T47D (cell line): Measurements from ENCODE around the gene DCDC2B.
"Not testable (repeated sequence)": the region's sequence is repeated elsewhere in the genome, so short reads cannot be mapped to it uniquely, and the experiment has no call there.

Experiments
- DNase-seq, 2 experiments: peaks; one replicate each; pipeline versions ENCODE4 v3.0.0 to v3.0.0-alpha.2; 2011 to 2012; ENCODE audit warnings: low read depth in 1 of 2, low spot score in 1 of 2
- JUND ChIP-seq: IDR thresholded peaks from 2 replicates; pipeline ENCODE4 v1.6.1; 2012; ENCODE audit warnings: low read depth
- in situ Hi-C: cut with HindIII; loops from 2 replicates; pipeline ENCODE4 v1.10.0; 2016; ENCODE audit warnings: low sequenced_read_pairs, low pct_unique_long_range_greater_than_20kb

The DCDC2B gene

GRCh38 chr1:32242341-32242851 lies 33.5 kb downstream of the DCDC2B start:
- DNase-seq = no peak
- in situ Hi-C loops = no loop called here
- TF ChIP-seq JUND = no peak

DNA sequence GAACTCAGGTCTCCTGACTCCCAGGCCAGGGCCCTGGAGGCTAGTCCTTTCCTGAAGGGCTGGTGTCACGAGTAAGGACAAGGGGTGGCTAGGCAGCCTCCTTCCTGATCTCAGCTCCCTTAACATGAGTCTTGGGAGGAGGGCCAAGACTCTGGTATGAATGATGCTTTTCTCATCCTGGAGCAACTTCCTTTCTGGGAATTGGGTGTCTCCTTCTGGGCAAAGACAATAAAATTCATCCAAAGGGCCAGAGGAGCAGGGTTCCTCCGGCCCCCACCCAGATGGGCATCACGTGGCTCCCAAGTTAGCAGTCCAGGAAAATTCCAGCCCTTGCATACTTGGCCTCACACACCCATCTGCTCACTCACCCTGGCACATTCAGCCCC lies 38.0 kb downstream of the DCDC2B start, which contains the start of gene FAM167B:
Gene FAM167B (plus strand): TSS at position 335 of the 386 bp plus-strand sequence. CDS start 200 bp downstream, outside the sequence.
- no peak for DNase-seq
- TF ChIP-seq JUND = no peak
- in situ Hi-C loops = no loop called here

DNA sequence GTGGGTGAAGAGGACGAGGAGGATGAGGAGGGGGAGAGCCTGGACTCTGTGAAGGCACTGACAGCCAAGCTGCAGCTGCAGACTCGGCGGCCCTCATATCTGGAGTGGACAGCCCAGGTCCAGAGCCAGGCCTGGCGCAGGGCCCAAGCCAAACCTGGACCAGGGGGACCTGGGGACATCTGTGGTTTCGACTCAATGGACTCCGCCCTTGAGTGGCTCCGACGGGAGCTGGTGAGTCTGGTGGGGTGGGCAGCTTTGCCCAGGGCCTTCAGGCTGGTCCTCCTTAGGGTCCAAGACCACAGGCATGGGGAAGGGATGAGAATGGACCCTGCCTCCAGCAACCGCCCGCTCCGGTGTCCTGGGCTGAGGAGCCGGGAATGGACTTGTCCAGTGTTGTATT lies 38.6 kb downstream of the DCDC2B start:
- TF ChIP-seq JUND = no peak
- DNase-seq = no peak
- in situ Hi-C loops = no loop called here

GRCh38 chr1:32247983-32248889 lies 39.3 kb downstream of the DCDC2B start:
- peak; percentile 53 to 65 for DNase-seq
- no peak for TF ChIP-seq JUND

GRCh38 chr1:32249831-32250525 lies 41.1 kb downstream of the DCDC2B start:
- in situ Hi-C loops = no loop called here
- no peak for DNase-seq
- no peak for TF ChIP-seq JUND

More at GRCh38 chr1:32247983-32248889, 39.3 kb downstream of the DCDC2B start:
- in situ Hi-C loops = no loop called here

DNA sequence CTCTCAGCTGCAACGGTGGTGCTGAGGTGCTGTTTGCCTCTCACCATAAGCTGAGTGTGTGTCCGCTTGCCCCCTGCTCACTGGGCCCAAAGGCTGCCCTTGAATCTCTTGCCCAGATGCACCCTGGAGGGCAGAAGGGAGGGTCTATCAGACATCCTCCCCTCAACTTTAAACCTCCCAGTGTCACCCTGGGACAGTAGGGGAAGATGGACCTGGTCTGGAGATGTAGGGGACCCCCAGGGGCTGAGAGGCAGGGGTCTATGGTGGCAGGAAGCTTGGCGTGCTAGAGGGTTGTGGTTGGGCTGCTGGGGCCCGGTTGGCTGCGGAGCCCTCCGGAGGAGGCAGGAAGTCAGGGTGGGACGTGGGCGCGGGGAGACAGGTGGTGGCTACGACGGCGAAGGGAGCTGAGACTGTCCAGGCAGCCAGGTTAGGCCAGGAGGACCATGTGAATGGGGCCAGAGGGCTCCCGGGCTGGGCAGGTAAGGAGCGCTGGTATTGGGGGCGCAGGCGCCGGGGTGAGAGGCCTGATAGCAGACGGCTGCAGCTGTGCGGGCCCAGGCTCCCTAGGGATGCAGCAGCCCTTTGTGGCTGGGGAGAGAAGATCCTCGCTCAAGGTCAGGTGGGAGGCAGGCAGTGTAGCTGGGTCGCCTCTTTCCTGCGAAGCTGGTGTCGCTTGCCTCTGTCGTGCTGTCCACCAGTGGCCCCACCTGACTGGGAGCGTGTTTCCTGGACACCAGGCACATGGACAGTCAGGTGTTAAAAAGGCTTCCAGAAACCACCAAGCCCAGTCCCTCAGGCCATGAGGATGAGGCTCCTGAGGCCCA lies 42.2 kb downstream of the DCDC2B start, which contains the start of gene LCK:
Gene LCK (plus strand): TSS at position 373 of the 824 bp plus-strand sequence. CDS start 23,065 bp downstream, outside the sequence.
- TF ChIP-seq JUND = no peak
- DNase-seq = no peak
- in situ Hi-C loops = no loop called here

DNA sequence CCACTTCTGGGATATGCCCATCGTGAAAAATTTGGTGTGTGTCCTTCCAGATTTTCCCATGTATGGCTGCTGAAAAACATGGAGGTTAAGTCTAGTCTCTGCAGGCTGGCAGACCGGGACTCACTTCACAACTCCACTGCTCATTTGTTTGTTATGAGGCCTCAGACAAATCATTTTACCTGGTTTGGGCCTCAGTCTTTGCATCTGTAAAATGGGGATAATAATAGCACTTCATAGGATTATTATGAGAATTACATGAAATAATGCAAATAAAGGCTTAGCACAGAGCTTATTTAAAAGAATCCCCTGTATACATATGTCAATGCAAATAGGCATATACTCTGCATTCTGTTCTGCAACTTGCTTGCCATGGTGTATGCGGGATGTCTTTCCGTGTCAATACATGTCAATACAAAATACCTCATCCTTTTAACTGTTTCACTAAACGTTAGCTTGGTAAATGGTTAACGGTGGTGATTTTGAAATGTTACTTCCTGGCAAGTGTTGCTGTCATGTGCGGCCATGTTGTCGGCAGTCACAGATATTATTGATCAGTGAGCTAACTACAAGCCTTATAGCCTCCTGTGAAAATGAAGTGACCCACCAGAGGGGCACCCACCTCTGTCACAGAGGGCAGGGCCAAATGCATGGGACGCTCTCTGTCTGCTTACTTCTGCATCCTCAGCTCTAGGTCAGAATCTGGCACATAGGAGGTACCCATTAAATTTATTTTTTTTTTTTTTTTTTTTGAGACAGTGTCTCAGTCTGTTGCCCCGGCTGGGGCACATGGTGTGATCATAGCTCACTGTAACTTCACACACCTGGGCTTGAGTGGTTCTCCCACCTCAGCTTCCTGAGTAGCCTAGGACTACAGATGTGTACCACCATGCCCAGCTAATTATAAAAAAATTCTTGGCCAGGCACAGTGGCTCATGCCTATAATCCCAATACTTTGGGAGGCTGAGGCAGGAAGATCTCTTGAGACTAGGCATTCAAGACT lies 46.5 kb downstream of the DCDC2B start:
- DNase-seq = no peak
- in situ Hi-C loops = no loop called here
- TF ChIP-seq JUND = no peak

GRCh38 chr1:32256473-32257226 lies 47.8 kb downstream of the DCDC2B start:
- DNase-seq = no peak
- TF ChIP-seq JUND = no peak
- in situ Hi-C loops = no loop called here

GRCh38 chr1:32257227-32257508 lies 48.3 kb downstream of the DCDC2B start:
- no peak for TF ChIP-seq JUND
- in situ Hi-C loops = no loop called here
- no peak for DNase-seq

DNA sequence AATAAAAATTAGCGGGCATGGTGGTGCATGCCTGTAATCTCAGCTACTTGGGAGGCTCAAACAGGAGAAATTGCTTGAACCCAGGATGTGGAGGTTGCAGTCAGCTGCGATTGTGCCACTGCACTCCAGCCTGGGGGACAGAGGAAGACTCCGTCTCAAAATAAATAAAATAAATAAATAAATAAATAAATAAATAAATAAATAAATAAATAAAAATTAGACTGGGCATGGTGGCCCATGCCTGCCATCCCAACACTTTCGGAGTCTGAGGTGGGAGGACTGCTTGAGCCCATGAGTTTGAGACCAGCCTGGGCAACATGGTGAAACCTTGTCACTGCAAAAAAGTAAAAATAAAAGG lies 54.3 kb downstream of the DCDC2B start:
- in situ Hi-C loops, DNase-seq: not testable (repeated sequence)

- in situ Hi-C loops = no loop called here
- no peak for TF ChIP-seq JUND
Observed at GRCh38 chr1:32263744-32264143, 54.9 kb downstream of the DCDC2B start.

More at GRCh38 chr1:32263744-32264143, 54.9 kb downstream of the DCDC2B start:
- DNase-seq = no peak
